ENCODE data around the gene SRD5A3. TPM values are rescaled to one million over a fixed set of nuclear protein-coding genes. Genes with fewer than 3 reads are reported as not detected.

SRD5A3 gene
- total RNA-seq (2014; rRNA removed; shearing (Covaris generic); ENCODE audit: low replicate concordance), result 5.2 and 12.6 TPM in 2 replicates

- Histone ChIP-seq H3K9me3 (no peaks in the 10 kb centered on the region), H3K36me3 (no peaks in the 10 kb centered on the region), H3K27me3 (no peaks in the 10 kb centered on the region), H3K4me3 (peak within 1 kb of the TSS; percentile 68)
- peak; percentile 79 for DNase-seq
These were observed at the start of gene SRD5A3 for GRCh38 chr4:55345980-55346850. Gene SRD5A3 (plus strand): TSS chr4:55346242. CDS start chr4:55346337, 95 bp downstream.

DNA sequence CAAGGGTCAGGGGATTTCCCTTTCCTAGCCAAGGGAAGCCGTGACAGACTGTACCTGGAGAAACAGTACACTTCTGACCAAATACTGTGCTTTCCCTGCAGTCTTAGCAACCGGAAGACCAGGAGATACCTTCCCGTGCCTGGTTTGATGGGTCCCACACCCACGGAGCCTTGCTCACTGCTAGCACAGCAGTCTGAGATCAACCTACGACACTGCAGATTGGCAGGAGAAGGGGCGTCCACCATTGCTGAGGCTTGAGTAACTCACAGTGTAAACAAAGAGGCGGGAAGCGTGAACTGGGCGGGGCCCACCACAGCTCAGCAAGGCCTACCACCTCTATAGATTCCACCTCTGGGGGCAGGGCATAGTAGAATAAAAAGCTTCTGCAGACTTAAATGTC lies 48.7 kb upstream of the SRD5A3 start:
- Histone ChIP-seq H3K27me3 (no peaks in the 10 kb centered on the region), H3K9me3 (no peaks in the 10 kb centered on the region), H3K36me3 (no peaks in the 10 kb centered on the region), H3K4me3 (no peak overlapping the region)
- DNase-seq, result no peak

DNA sequence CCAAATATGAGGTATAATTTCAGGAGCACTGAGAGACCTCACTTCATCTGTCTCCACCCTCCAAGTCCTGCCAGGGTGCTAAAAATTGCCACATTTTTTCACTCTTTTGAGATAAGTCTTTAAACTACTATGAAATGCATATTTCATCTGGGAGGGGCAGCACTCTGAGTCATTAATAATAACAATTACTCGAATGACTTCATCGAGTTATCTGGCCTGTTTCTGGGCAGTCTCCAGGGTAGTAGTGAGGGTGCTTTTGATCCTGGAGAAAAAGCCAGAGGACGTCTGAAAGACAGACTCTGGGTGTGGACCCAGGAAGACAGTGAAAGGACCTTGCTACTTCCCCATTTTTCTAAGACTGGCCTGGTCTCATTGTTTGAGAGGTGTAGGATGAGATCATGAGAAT lies 42.3 kb upstream of the SRD5A3 start:
- no peaks in the 10 kb centered on the region for H3K27me3 ChIP-seq
- H3K4me3 ChIP-seq, result no peak overlapping the region
- DNase-seq, result peak; percentile 65
- H3K36me3 ChIP-seq, result no peaks in the 10 kb centered on the region
- peaks cover 3% of the 10 kb centered on the region; the same call in 1 of the 2 replicates for H3K9me3 ChIP-seq

DNA sequence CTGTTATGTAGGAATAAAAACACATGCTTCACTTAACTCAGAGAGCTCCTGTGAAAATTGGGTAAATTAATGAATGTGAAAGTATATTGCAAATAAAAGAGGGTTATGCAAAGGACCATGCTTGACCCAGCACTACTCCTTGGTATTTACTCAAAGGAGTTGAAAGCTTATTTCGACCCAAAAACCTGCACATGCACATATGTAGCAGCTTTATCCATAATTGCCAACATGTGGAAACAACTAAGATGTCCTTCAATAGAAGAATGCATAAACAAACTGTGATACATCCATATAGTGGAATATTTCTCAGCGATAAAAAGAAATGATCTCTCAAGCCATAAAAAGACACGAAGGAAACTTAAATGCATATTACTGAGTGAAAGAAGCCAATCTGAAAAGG lies 41.7 kb upstream of the SRD5A3 start:
- no peak for DNase-seq
- H3K9me3 ChIP-seq, result peaks cover 3% of the 10 kb centered on the region; the same call in 1 of the 2 replicates
- H3K4me3 ChIP-seq, result no peak overlapping the region
- H3K27me3 ChIP-seq, result no peaks in the 10 kb centered on the region
- no peaks in the 10 kb centered on the region for H3K36me3 ChIP-seq

- H3K9me3 ChIP-seq, result no peaks in the 10 kb centered on the region
- no peak overlapping the region for H3K4me3 ChIP-seq
- no peaks in the 10 kb centered on the region for H3K27me3 ChIP-seq
- no peaks in the 10 kb centered on the region for H3K36me3 ChIP-seq
- DNase-seq, result no peak
These were observed 38.0 kb upstream of the SRD5A3 start for GRCh38 chr4:55308071-55308470.

DNA sequence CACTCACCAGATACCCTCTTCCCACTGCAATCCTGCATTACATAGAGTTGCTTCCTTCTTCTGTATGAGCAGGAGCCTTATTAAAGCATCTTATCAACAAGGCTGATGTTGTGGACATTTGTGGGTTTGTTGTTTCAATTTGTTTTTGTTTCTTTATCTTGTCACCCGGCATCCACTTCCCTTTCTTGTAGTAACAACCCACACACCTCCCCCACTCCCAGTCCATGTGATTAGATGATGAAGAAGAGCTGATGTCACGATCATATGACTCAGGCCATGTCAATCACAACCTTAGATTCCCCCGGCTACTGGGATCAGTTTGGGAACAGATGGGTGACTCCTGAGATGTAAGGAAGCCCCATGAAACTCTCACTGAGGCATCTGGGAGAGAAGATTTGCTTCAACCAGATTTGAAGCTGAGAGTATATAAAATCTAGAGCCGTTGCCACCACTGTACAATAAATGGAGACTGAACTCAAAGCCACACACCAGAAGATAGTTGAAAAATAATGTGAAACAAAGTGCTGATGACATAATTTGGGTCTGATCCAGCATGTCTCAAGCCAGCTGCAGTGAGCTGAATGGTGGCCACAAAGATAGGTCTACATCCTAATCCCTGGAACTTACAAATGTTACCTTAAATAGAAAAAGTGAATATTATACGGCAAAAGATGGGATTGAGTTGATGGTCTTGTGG lies 34.1 kb upstream of the SRD5A3 start:
- Histone ChIP-seq H3K4me3 (no peak overlapping the region), H3K36me3 (no peaks in the 10 kb centered on the region), H3K9me3 (no peaks in the 10 kb centered on the region), H3K27me3 (no peaks in the 10 kb centered on the region)
- no peak for DNase-seq

- H3K27me3 ChIP-seq, result no peaks in the 10 kb centered on the region
- H3K4me3 ChIP-seq, result no peak overlapping the region
- no peaks in the 10 kb centered on the region for H3K36me3 ChIP-seq
- no peaks in the 10 kb centered on the region for H3K9me3 ChIP-seq
- DNase-seq, result no peak
These were observed 33.4 kb upstream of the SRD5A3 start for GRCh38 chr4:55312489-55313101.

GRCh38 chr4:55314141-55314820 lies 31.8 kb upstream of the SRD5A3 start:
- Histone ChIP-seq H3K9me3 (no peaks in the 10 kb centered on the region), H3K27me3 (no peaks in the 10 kb centered on the region), H3K4me3 (no peak overlapping the region), H3K36me3 (no peaks in the 10 kb centered on the region)
- DNase-seq, result no peak

GRCh38 chr4:55318175-55319129 lies 27.6 kb upstream of the SRD5A3 start:
- Histone ChIP-seq H3K4me3 (no peak overlapping the region), H3K9me3 (no peaks in the 10 kb centered on the region), H3K27me3 (no peaks in the 10 kb centered on the region), H3K36me3 (no peaks in the 10 kb centered on the region)
- peak; percentile 4 for DNase-seq

- H3K9me3 ChIP-seq, result no peaks in the 10 kb centered on the region
- H3K27me3 ChIP-seq, result no peaks in the 10 kb centered on the region
- H3K36me3 ChIP-seq, result no peaks in the 10 kb centered on the region
- peak; percentile 32 for DNase-seq
- H3K4me3 ChIP-seq, result no peak overlapping the region
These were observed 24.3 kb upstream of the SRD5A3 start for GRCh38 chr4:55321707-55322264.

GRCh38 chr4:55323375-55323774 lies 22.7 kb upstream of the SRD5A3 start:
- Histone ChIP-seq H3K4me3 (no peak overlapping the region), H3K9me3 (no peaks in the 10 kb centered on the region), H3K36me3 (no peaks in the 10 kb centered on the region), H3K27me3 (no peaks in the 10 kb centered on the region)
- DNase-seq, result no peak

DNA sequence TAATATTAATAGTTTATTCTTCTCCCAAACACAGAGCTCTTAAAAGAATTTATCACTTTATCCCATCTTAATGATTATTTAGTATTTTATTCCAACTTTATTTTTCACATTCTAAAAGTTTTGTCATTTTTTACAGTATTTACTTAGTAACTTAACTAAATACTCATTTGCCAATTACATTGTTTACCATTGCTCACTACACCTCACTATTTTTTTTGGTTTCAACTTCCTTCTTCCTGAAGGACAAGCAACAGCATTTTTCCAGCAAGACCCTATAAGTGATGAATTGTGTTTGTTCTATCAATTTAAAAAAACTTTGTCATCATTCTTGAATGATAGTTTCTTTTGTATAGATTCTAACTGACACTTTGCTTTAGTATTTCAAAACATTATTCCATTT lies 19.4 kb upstream of the SRD5A3 start:
- no peaks in the 10 kb centered on the region for H3K9me3 ChIP-seq
- DNase-seq, result no peak
- H3K4me3 ChIP-seq, result no peak overlapping the region
- H3K36me3 ChIP-seq, result no peaks in the 10 kb centered on the region
- no peaks in the 10 kb centered on the region for H3K27me3 ChIP-seq

DNA sequence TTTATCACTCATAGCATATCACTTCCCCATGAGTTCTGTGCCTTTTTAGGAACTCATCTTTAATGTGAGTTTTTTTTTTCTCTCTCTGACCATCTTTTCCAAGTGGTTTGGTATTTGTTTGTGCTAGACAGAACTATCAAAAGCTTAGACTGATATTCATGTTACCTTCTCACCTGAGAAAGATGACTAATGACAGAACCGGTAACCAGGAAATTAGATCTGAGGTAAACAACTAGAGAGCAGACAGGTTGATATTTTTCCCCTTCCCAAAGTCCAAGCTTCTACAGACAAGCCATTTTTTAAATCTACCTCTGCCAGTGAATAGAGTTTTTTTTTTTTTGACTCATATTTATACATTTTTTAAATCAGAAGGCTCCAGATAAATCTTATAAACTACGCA lies 17.0 kb upstream of the SRD5A3 start:
- no peak for DNase-seq
- no peaks in the 10 kb centered on the region for H3K9me3 ChIP-seq

GRCh38 chr4:55330241-55330640 lies 15.8 kb upstream of the SRD5A3 start:
- Histone ChIP-seq H3K4me3 (no peak overlapping the region), H3K27me3 (no peaks in the 10 kb centered on the region), H3K36me3 (no peaks in the 10 kb centered on the region), H3K9me3 (no peaks in the 10 kb centered on the region)
- DNase-seq, result no peak

More for the DNA sequence above, 17.0 kb upstream of the SRD5A3 start:
- Histone ChIP-seq H3K4me3 (no peak overlapping the region), H3K36me3 (no peaks in the 10 kb centered on the region), H3K27me3 (no peaks in the 10 kb centered on the region)

DNA sequence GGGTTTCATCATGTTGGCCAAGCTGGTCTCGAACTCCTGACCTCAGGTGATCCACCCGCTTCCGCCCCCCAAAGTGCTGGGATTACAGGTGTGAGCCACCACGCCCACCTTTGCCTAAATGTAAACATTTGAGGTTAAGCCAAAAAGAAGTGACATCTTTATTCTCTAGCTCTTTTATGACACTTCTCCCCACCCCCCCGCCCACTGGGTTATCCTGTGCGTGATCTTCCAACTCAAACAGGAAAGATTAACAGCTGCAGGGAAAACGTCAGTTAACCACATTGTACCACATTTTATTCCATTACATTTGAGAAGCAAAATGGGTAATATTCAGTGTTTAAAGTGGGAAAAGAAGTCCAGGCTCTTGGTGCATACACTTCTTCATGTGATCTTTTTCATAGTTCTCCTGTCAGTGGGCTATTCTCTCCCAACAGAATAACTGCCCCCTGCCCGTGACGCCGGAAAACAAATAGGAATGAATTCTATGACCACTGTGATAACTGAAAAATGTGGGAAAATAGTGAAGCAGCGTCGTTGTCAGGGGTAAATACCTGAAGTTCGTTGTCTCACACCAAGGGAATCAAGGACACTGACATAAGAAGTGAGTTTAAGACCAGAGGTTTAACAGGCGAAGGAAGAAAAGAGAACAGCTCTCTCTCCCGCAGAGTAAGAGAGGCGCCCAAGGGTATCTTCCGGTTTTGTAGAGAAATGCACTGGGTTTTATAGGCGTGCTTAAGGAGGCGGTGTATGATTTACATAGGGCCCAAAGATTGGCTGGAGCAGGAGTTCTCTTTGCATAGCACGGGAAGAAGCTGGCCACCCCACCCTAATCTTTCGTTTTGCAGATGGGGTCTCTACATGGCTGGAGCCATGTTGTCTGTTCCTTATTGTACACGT lies 9.7 kb upstream of the SRD5A3 start:
- DNase-seq, result no peak
- H3K27me3 ChIP-seq, result no peaks in the 10 kb centered on the region
- no peak overlapping the region for H3K4me3 ChIP-seq
- no peaks in the 10 kb centered on the region for H3K9me3 ChIP-seq
- no peaks in the 10 kb centered on the region for H3K36me3 ChIP-seq

All from MG63 (cell line).